ENCODE results near the gene CYP1B1. TPM values are rescaled to one million over a fixed set of nuclear protein-coding genes. Genes with fewer than 3 reads are reported as not detected.

Gene CYP1B1
- total RNA-seq, 2 experiments from 2014 or later, result 0.14 to 0.17 TPM

- Mint-ChIP-seq H3K27ac (no peak overlapping the region), H3K9me3 (no peaks in the 10 kb centered on the region), H3K27me3 (peaks cover 87% of the 10 kb centered on the region), H3K4me1 (ENCODE audit: low read depth) (no peaks in the 10 kb centered on the region), H3K36me3 (ENCODE audit: low read depth) (no peaks in the 10 kb centered on the region), H3K4me3 (no peak overlapping the region)
- ChIA-PET CTCF (interaction anchor here (0.6 kb wide), 1 partner anchor 25 kb away, joined by 3 read pairs; no protein-coding TSS in a partner anchor), POLR2A (no interaction called here)
- Histone ChIP-seq H3K27ac (ENCODE audit: low read depth in 1 of 2, low read length in 2 of 2) (no peak overlapping the region), H3K27me3 (ENCODE audit: control insufficient read depth in 1 of 2, insufficient read depth in 2 of 2, low read length in 2 of 2) (peaks cover 21 to 56% of the 10 kb centered on the region in 2 experiments), H3K9me3 (ENCODE audit: control insufficient read depth in 1 of 2, insufficient read depth in 1 of 2, low read length in 2 of 2) (peaks cover 0 to 5% of the 10 kb centered on the region in 2 experiments), H3K4me3 (ENCODE audit: low read length) (no peak overlapping the region), H3K4me1 (ENCODE audit: insufficient read depth, low read length) (peaks cover 10% of the 10 kb centered on the region), H3K36me3 (ENCODE audit: insufficient read depth, low read length) (no peaks in the 10 kb centered on the region)
- ATAC-seq (ENCODE audit: poor library complexity), result no peak
- intact Hi-C loops (cut with DNase I, micrococcal nuclease), result no loop called here
- DNase-seq, result no peak
- no peak for TF ChIP-seq CTCF (IDR thresholded peaks at IDR 0.05)
These were observed 37.3 kb downstream of the CYP1B1 start for GRCh38 chr2:38038682-38039081.

DNA sequence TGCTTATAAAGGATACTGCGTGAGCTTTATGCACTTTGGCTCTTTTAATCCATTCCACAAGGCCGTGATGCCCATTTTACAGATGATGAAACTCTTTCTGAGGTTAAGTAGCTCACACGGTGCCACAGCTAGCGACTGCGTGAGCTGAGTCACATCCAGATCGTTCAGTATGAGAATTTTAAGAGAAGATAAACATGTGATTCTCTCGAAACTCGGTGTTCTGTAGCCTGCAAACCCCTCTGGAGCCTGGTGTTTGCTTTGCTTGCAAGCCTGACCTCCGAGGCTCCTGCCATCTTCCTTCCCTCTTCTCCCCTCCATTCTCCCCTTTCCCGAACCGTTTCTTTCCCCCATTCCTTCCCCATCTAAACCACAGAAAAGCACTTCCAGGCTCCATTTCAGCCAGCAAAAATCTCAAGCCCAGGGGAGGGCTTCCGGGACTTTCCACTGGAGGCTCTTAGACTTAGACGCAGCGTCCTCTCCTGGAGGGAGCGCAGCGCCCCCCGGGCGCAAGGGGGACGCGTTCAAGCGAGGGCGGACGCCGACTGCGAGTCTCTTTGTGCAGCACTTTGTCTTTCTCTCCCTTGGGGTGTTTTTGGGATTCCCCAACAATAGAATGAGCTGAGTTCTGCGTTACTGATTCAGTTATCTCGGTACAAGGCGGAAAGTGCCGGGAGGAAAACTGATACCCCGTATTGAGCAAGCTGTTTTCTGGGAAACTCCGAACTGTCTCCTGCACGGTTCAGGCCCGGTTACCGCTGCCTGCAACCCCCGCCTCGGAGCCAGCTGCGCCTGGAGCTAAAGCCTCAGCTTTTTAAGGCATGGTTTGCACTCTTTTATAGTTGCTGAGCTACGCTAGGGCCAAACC is 38.0 kb downstream of the CYP1B1 start:
- intact Hi-C loops (cut with DNase I, micrococcal nuclease), result no loop called here

GRCh38 chr2:38037325-38037724 is 38.6 kb downstream of the CYP1B1 start:
- H3K4me1 ChIP-seq (ENCODE audit: insufficient read depth, low read length), result peaks cover 10% of the 10 kb centered on the region
- no peaks in the 10 kb centered on the region for H3K36me3 ChIP-seq (ENCODE audit: insufficient read depth, low read length)
- H3K9me3 Mint-ChIP-seq, result no peaks in the 10 kb centered on the region
- H3K27ac Mint-ChIP-seq, result no peak overlapping the region
- no peak for DNase-seq
- H3K27me3 Mint-ChIP-seq, result peaks cover 77% of the 10 kb centered on the region
- no peak overlapping the region for H3K4me3 Mint-ChIP-seq
- no peak overlapping the region for H3K4me3 ChIP-seq (ENCODE audit: low read length)
- POLR2A ChIA-PET, result no interaction called here
- CTCF ChIA-PET, result no interaction called here
- no peaks in the 10 kb centered on the region for H3K4me1 Mint-ChIP-seq (ENCODE audit: low read depth)
- H3K36me3 Mint-ChIP-seq (ENCODE audit: low read depth), result no peaks in the 10 kb centered on the region
- no peak for ATAC-seq (ENCODE audit: poor library complexity)
- no peak overlapping the region for H3K27ac ChIP-seq (ENCODE audit: low read depth in 1 of 2, low read length in 2 of 2)
- peaks cover 21 to 55% of the 10 kb centered on the region in 2 experiments for H3K27me3 ChIP-seq (ENCODE audit: control insufficient read depth in 1 of 2, insufficient read depth in 2 of 2, low read length in 2 of 2)
- intact Hi-C loops (cut with DNase I, micrococcal nuclease), result no loop called here
- no peak for TF ChIP-seq CTCF (IDR thresholded peaks at IDR 0.05)
- peaks cover 0 to 5% of the 10 kb centered on the region in 2 experiments for H3K9me3 ChIP-seq (ENCODE audit: control insufficient read depth in 1 of 2, insufficient read depth in 1 of 2, low read length in 2 of 2)

More for the DNA sequence above, 38.0 kb downstream of the CYP1B1 start:
- CTCF ChIA-PET, result interaction anchor here (0.6 kb wide), 1 partner anchor 24 kb away, joined by 3 read pairs; no protein-coding TSS in a partner anchor
- H3K4me3 ChIP-seq (ENCODE audit: low read length), result no peak overlapping the region
- no peaks in the 10 kb centered on the region for H3K4me1 Mint-ChIP-seq (ENCODE audit: low read depth)
- H3K36me3 ChIP-seq (ENCODE audit: insufficient read depth, low read length), result no peaks in the 10 kb centered on the region
- POLR2A ChIA-PET, result no interaction called here
- no peak for TF ChIP-seq CTCF (IDR thresholded peaks at IDR 0.05)
- no peak for ATAC-seq (ENCODE audit: poor library complexity)
- H3K27ac ChIP-seq (ENCODE audit: low read depth in 1 of 2, low read length in 2 of 2), result no peak overlapping the region
- no peaks in the 10 kb centered on the region for H3K36me3 Mint-ChIP-seq (ENCODE audit: low read depth)
- peaks cover 0 to 5% of the 10 kb centered on the region in 2 experiments for H3K9me3 ChIP-seq (ENCODE audit: control insufficient read depth in 1 of 2, insufficient read depth in 1 of 2, low read length in 2 of 2)
- DNase-seq, result peak in 2 of 14 experiments; percentile 18 to 30
- peaks cover 10% of the 10 kb centered on the region for H3K4me1 ChIP-seq (ENCODE audit: insufficient read depth, low read length)
- H3K4me3 Mint-ChIP-seq, result no peak overlapping the region
- H3K27me3 Mint-ChIP-seq, result peaks cover 83% of the 10 kb centered on the region
- no peak overlapping the region for H3K27ac Mint-ChIP-seq
- H3K9me3 Mint-ChIP-seq, result no peaks in the 10 kb centered on the region
- peaks cover 21 to 56% of the 10 kb centered on the region in 2 experiments for H3K27me3 ChIP-seq (ENCODE audit: control insufficient read depth in 1 of 2, insufficient read depth in 2 of 2, low read length in 2 of 2)
